GM19193 (cell line): Measurements from ENCODE around the gene BCL11B.

Source experiments
- POLR2A ChIP-seq: IDR thresholded peaks from 4 replicates; pipeline ENCODE4 v1.6.1; 2011; ENCODE audit not compliant: insufficient read depth, insufficient read length; ENCODE audit errors: extremely low read depth

Gene BCL11B

GRCh38 chr14:99232714-99233214 is 39.2 kb downstream of the BCL11B start:
- no peak for TF ChIP-seq POLR2A

GRCh38 chr14:99231850-99232713 is 39.9 kb downstream of the BCL11B start:
- no peak for TF ChIP-seq POLR2A

GRCh38 chr14:99231161-99231849 is 40.7 kb downstream of the BCL11B start:
- TF ChIP-seq POLR2A: no peak

GRCh38 chr14:99230208-99231151 is 41.5 kb downstream of the BCL11B start:
- TF ChIP-seq POLR2A: no peak

GRCh38 chr14:99229654-99230207 is 42.3 kb downstream of the BCL11B start:
- TF ChIP-seq POLR2A: no peak

- no peak for TF ChIP-seq POLR2A
These were observed 45.3 kb downstream of the BCL11B start for GRCh38 chr14:99226687-99227086.

GRCh38 chr14:99225436-99226203 is 46.4 kb downstream of the BCL11B start:
- no peak for TF ChIP-seq POLR2A

- TF ChIP-seq POLR2A: no peak
These were observed 47.0 kb downstream of the BCL11B start for GRCh38 chr14:99224948-99225347.

- TF ChIP-seq POLR2A: no peak
These were observed 47.7 kb downstream of the BCL11B start for GRCh38 chr14:99224116-99224910.

- no peak for TF ChIP-seq POLR2A
These were observed 50.6 kb downstream of the BCL11B start for GRCh38 chr14:99221445-99221844.

GRCh38 chr14:99217066-99217955 is 54.7 kb downstream of the BCL11B start:
- no peak for TF ChIP-seq POLR2A

- no peak for TF ChIP-seq POLR2A
These were observed 55.8 kb downstream of the BCL11B start for GRCh38 chr14:99216191-99216590.
